GM19239 (cell line): ENCODE results near the gene DMRTA2.
A peak's percentile ranks its signal among the peaks of the same experiment; 100 is the strongest.
"Not testable (repeated sequence)": the region's sequence is repeated elsewhere in the genome, so short reads cannot be mapped to it uniquely, and the experiment has no call there.

Experiments used
- DNase-seq: peaks from one replicate; pipeline ENCODE4 v3.0.0; 2011; ENCODE audit warnings: low spot score; ENCODE audit not compliant: insufficient read length
- FAIRE-seq: peaks from 2 replicates; lab custom pipeline; 2011; peaks lifted over from hg19 to GRCh38; lab: Jason Lieb, UNC

Gene DMRTA2

DNA sequence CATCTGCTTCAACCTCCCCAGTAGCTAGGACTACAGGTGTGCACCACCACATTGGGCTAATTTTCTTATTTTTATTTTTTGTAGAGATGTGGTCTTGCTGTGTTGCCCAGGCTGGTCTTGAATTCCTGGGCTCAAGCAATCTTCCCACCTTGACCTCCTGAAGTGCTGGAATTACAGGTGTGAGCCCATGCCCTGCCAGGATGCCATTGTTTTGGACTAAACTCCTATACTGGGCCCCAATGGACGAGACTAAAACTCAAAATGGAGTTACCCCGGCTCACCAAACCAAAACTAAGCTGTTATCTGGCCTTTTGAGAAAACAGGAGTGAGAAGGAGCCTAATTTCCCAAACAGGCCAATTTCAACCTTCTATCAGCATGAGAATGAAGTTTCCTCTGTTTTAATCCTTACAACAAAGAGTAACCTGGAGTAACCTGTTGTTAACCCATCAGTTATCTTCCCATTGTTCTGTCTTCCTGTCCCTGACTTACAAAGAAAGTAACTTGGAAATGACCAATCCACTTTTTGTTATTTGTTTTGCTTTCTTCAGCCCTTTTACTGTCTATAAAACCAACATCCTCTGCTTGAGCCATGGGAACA, 29.6 kb downstream of the DMRTA2 start:
- FAIRE-seq (no peak), DNase-seq (no peak)

- not testable (repeated sequence) for FAIRE-seq, DNase-seq
Measured at GRCh38 chr1:50381551-50381950, 41.7 kb downstream of the DMRTA2 start.

DNA sequence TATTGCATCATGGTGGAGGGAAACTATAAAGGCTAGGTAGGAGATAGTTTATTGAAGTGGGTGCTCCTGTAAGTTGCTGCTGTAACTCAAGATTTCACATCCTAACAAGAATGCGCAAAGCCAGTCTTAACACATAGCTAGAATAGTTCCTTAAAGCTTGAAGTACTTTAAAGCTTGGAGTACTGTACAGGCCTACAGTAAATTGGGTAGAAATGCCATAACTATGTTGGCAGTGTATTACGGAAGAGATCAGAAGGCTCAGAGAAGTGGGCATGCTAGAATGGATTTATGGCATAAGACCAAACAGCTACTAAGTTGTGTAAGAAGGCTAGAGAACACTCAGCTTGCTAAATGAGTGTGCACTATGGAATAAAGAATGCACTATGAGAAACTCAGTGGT, 44.5 kb downstream of the DMRTA2 start:
- FAIRE-seq (no peak), DNase-seq (no peak)

- DNase-seq, result no peak
- FAIRE-seq, result no peak
Measured at GRCh38 chr1:50373532-50373931, 49.7 kb downstream of the DMRTA2 start.

DNA sequence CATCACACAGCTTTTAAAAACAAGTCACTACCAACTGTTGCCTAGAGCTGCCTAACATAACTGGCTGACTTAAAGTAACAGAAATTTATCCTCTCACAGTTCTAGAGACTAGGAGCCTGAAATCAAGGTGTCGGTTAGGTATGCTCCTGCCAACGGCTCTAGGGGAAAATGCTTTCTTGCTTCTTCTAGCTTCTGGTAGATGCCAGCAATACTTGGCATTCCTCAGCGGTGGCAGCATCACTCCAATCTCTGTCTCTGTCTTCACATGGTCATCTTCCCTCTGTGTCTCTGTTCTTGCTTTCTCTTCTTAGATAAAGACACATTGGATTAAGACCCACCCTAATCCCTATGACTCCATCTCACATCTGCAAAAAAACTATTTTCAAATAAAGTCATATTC, 51.5 kb downstream of the DMRTA2 start:
- DNase-seq, result no peak
- no peak for FAIRE-seq

DNA sequence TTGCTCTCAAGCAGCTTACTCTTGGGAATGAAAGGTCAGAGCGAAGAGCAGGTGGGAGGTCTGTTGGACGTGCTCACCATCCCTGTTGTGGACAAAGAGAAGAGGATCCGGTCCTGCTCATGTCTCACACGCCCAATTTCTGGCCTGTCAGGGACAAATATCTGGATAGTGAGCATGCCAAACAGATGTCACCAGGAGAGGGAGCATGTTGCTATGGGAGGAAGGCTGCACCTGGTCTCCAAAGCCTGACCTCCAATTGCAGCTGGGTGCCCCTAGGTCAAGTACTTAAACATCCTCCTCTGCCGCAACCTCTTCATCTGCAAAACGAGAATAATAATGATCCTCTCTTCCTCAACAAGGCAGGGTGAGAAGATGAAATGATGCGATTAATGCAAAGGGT, 53.4 kb downstream of the DMRTA2 start:
- FAIRE-seq, result no peak

DNA sequence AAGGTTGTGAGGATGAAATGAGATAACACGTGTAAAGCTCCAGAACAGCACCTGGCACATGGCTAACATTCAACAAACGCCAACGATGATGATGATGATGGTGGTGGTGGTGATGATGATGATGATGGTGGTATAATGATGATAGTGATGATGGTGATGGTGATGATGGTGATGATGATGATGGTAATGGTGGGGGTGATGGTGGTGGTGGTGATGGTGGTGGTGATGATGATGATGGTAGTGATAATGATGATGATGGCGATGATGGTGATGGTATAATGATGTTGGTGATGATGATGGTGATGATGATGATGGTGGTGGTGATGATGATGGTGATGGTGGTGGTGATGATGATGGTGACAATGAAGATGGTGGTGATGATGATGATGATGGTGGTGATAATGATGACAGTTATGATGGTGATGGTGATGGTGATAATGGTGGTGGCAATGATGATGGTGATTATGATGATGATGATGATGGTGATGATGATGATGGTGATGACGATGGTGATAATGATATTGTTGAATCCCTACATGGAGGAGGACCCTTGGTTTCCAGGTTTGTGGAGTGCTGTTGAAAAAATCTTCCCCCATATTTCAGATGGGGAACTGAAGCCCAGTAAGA, 54.1 kb downstream of the DMRTA2 start:
- no peak for DNase-seq

More for the DNA sequence above, 53.4 kb downstream of the DMRTA2 start:
- DNase-seq, result no peak

GRCh38 chr1:50368179-50369007, 54.9 kb downstream of the DMRTA2 start:
- DNase-seq, result peak; percentile 28
- FAIRE-seq, result peak; percentile 72

More for the DNA sequence above, 54.1 kb downstream of the DMRTA2 start:
- FAIRE-seq, result no peak
